GM23248 (cell line): ENCODE data around the gene RPN2.

Source experiments
- EZH2 ChIP-seq: fragments of 200-600 bp; sonication (generic); IDR thresholded peaks from 2 replicates; pipeline ENCODE4 v1.6.1; 2018; ENCODE audit warnings: antibody characterized with exemption, mild to moderate bottlenecking; ENCODE audit not compliant: insufficient read depth, poor library complexity, severe bottlenecking
- EZH2phosphoT487 ChIP-seq: fragments of 200-600 bp; sonication (generic); IDR thresholded peaks from 2 replicates; pipeline ENCODE4 v1.6.1; 2018; ENCODE audit warnings: antibody characterized with exemption, moderate library complexity, mild to moderate bottlenecking, low read depth; ENCODE audit not compliant: insufficient read depth

- TF ChIP-seq EZH2 (no peak), EZH2phosphoT487 (no peak)
Observed at GRCh38 chr20:37188787-37189186, 9.7 kb downstream of the RPN2 start.
